HEK293 (cell line): ENCODE results near the gene FAM216B.

Experiments used
- CTCF ChIA-PET: fragments of 350-600 bp; formaldehyde crosslinking; extraction: SDS; loops from one replicate; lab custom pipeline; 2021; ENCODE audit warnings: antibody characterized with exemption; lab: Yijun Ruan, JAX
- POLR2A ChIA-PET: fragments of 300-600 bp; formaldehyde crosslinking; extraction: SDS; loops from one replicate; lab custom pipeline; 2020; ENCODE audit warnings: antibody characterized with exemption, inconsistent platforms; lab: Yijun Ruan, JAX
- H3K27ac ChIP-seq: fragments of 200-500 bp; sonication (Bioruptor generic); 2 replicates; pipeline ENCODE4 v1.5.1; 2014; ENCODE audit warnings: low read depth, low read length, control low read depth, inconsistent platforms; ENCODE audit errors: extremely low read depth
- H3K36me3 ChIP-seq, 2 experiments: fragments of 200-500 bp in 1 of 2; sonication (Bioruptor generic) in 1 of 2; 1 replicate in 1 of 2; 2 replicates in 1 of 2; pipeline ENCODE4 v1.5.1; 2014 to 2017; ENCODE audit warnings: inconsistent platforms in 2 of 2, low read length in 2 of 2; ENCODE audit not compliant: control insufficient read depth in 2 of 2, insufficient read depth in 1 of 2
- H3K4me1 ChIP-seq: fragments of 200-500 bp; sonication (Bioruptor generic); 2 replicates; pipeline ENCODE4 v1.5.1; 2014; ENCODE audit warnings: mild to moderate bottlenecking, low read length, inconsistent platforms; ENCODE audit not compliant: control insufficient read depth, insufficient read depth
- H3K4me3 ChIP-seq: 2 replicates; pipeline ENCODE4 v1.5.1; 2011; ENCODE audit warnings: low read depth, mild to moderate bottlenecking, control low read depth, low read length, moderate library complexity
- H3K9me3 ChIP-seq: fragments of 200-500 bp; sonication (Bioruptor generic); 2 replicates; pipeline ENCODE4 v1.5.1; 2014; ENCODE audit warnings: low read depth, low read length, inconsistent platforms; ENCODE audit not compliant: control insufficient read depth, insufficient read depth
- GLI2 ChIP-seq: fragments of 450-650 bp; formaldehyde crosslinking; IDR thresholded peaks from 2 replicates; pipeline ENCODE4; 2017; ENCODE audit warnings: missing biosample characterization, missing genetic modification characterization, low read depth, borderline replicate concordance
- HOXC10 ChIP-seq: sonication (generic); formaldehyde crosslinking; IDR thresholded peaks from 2 replicates; pipeline ENCODE4 v1.8.1; 2023; ENCODE audit warnings: mild to moderate bottlenecking, missing genetic modification reagents
- SP7 ChIP-seq: fragments of 450-650 bp; formaldehyde crosslinking; IDR thresholded peaks from 2 replicates; pipeline ENCODE4 v1.5.1; 2016; ENCODE audit warnings: missing biosample characterization, missing genetic modification characterization
- ZFHX2 ChIP-seq: fragments of 450-650 bp; formaldehyde crosslinking; conservative IDR thresholded peaks from 2 replicates; pipeline ENCODE4 v1.5.1; 2016; ENCODE audit warnings: missing biosample characterization, missing genetic modification characterization
- ZNF146 ChIP-seq: fragments of 450-650 bp; formaldehyde crosslinking; IDR thresholded peaks from 2 replicates; pipeline ENCODE4 v1.5.1; 2016; ENCODE audit warnings: missing biosample characterization, missing genetic modification characterization
- ZNF16 ChIP-seq: fragments of 450-650 bp; formaldehyde crosslinking; IDR thresholded peaks from 2 replicates; pipeline ENCODE4 v1.5.1; 2016; ENCODE audit warnings: low read depth, missing biosample characterization, missing genetic modification characterization
- ZNF19 ChIP-seq: fragments of 450-650 bp; formaldehyde crosslinking; IDR thresholded peaks from 2 replicates; pipeline ENCODE4; 2016; ENCODE audit warnings: missing biosample characterization, missing genetic modification characterization, low read depth
- ZNF292 ChIP-seq: fragments of 450-650 bp; formaldehyde crosslinking; IDR thresholded peaks from 2 replicates; pipeline ENCODE4 v1.5.1; 2016; ENCODE audit warnings: low read depth, missing biosample characterization, missing genetic modification characterization, borderline replicate concordance
- ZNF394 ChIP-seq: fragments of 450-650 bp; formaldehyde crosslinking; IDR thresholded peaks from 2 replicates; pipeline ENCODE4 v1.5.1; 2016; ENCODE audit warnings: missing biosample characterization, missing genetic modification characterization, mild to moderate bottlenecking, moderate library complexity, borderline replicate concordance
- ZNF404 ChIP-seq: fragments of 450-650 bp; formaldehyde crosslinking; IDR thresholded peaks from 2 replicates; pipeline ENCODE4 v1.5.1; 2017; ENCODE audit warnings: missing biosample characterization, missing genetic modification characterization
- ZNF433 ChIP-seq: fragments of 450-650 bp; formaldehyde crosslinking; IDR thresholded peaks from 2 replicates; pipeline ENCODE4 v1.5.1; 2016; ENCODE audit warnings: missing biosample characterization, missing genetic modification characterization, low read depth
- ZNF48 ChIP-seq: fragments of 450-650 bp; formaldehyde crosslinking; IDR thresholded peaks from 2 replicates; pipeline ENCODE4 v1.5.1; 2016; ENCODE audit warnings: missing biosample characterization, missing genetic modification characterization
- ZNF510 ChIP-seq: fragments of 450-650 bp; formaldehyde crosslinking; IDR thresholded peaks from 2 replicates; pipeline ENCODE4 v1.5.1; 2018; ENCODE audit warnings: mild to moderate bottlenecking, missing genetic modification characterization, missing biosample characterization; ENCODE audit not compliant: insufficient replicate concordance
- ZNF768 ChIP-seq: fragments of 450-650 bp; formaldehyde crosslinking; IDR thresholded peaks from 2 replicates; pipeline ENCODE4 v1.5.1; 2018; ENCODE audit warnings: missing biosample characterization, mild to moderate bottlenecking, missing genetic modification characterization
- TF ChIP-seq, protein P1 (sequence below): fragments of 450-650 bp; formaldehyde crosslinking; IDR thresholded peaks from 2 replicates; pipeline ENCODE4 v1.5.1; 2017; ENCODE audit warnings: missing biosample characterization, missing genetic modification characterization
- TF ChIP-seq, protein P2 (sequence below): fragments of 450-650 bp; IDR thresholded peaks from 2 replicates; pipeline ENCODE4 v1.5.1; 2018; ENCODE audit warnings: missing biosample characterization, missing genetic modification characterization
- TF ChIP-seq, protein P3 (sequence below): fragments of 450-650 bp; formaldehyde crosslinking; IDR thresholded peaks from 2 replicates; pipeline ENCODE4 v1.5.1; 2016; ENCODE audit warnings: missing biosample characterization, missing genetic modification characterization
- TF ChIP-seq, protein P4 (sequence below): fragments of 450-650 bp; formaldehyde crosslinking; IDR thresholded peaks from 2 replicates; pipeline ENCODE4 v1.5.1; 2016; ENCODE audit warnings: missing biosample characterization, missing genetic modification characterization
- TF ChIP-seq, protein P5 (sequence below): fragments of 450-650 bp; IDR thresholded peaks from 2 replicates; pipeline ENCODE4 v1.5.1; 2018; ENCODE audit warnings: missing biosample characterization, mild to moderate bottlenecking, missing genetic modification characterization

Gene FAM216B

DNA sequence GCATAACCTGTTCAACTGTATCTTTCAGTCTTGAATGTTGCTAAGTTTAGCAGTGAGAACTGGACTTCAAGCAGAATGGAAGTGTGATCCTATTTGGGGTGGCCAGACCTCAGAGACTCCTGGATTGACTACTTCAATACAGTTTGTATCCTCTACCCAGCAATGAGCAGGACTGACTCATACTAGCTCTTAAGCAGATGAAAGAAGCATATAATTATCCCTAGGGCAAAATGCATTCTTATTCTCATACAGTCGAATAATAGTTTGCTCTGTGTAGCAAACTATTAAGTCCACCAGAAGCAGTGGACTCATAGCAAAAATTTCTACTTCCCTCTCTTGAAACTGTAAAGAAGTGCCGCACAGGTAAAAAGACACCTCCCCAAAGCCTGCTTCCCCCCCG, 46.4 kb upstream of the FAM216B start:
- ChIA-PET POLR2A (no interaction called here), CTCF (interaction anchor here (0.6 kb wide), 1 partner anchor 134 kb away, joined by 4 read pairs; no protein-coding TSS in a partner anchor)
- no peaks in the 10 kb centered on the region for H3K36me3 ChIP-seq
- no peak overlapping the region for H3K27ac ChIP-seq
- no peaks in the 10 kb centered on the region for H3K4me1 ChIP-seq
- H3K4me3 ChIP-seq, result no peak overlapping the region
- H3K9me3 ChIP-seq, result no peaks in the 10 kb centered on the region
- TF ChIP-seq SP7 (tag by site-specific recombination) (0 out of 2 replicates have a peak, but pooled peaks have one; percentile 12), ZNF510 (no peak)

DNA sequence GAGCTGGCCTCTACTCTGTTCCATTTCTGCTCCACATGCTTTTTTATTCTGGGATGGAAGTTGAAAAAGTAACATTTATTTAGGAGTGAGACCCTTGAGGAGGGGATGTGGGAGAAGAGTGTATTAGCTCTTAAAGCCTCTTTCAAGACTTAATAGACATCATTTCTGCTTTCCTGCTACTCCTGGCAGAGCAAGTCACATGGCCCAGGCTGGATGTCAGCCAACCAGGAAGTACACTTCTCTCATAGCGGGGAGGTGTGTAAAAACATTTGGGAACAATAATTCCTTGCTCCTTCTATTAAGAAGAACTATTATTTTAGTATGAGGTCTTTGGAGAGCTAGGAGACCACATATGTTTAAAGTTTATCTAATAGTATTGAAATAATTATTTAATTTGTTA, 40.6 kb upstream of the FAM216B start:
- POLR2A ChIA-PET, result no interaction called here
- Histone ChIP-seq H3K4me3 (no peak overlapping the region), H3K36me3 (no peaks in the 10 kb centered on the region), H3K27ac (no peak overlapping the region), H3K9me3 (no peaks in the 10 kb centered on the region), H3K4me1 (no peaks in the 10 kb centered on the region)
- CTCF ChIA-PET, result interaction anchor here (0.6 kb wide), 1 partner anchor 241 kb away, joined by 3 read pairs; no protein-coding TSS in a partner anchor
- TF ChIP-seq ZFHX2 (tag by site-specific recombination) (no peak), ZNF292 (tag by site-specific recombination) (no peak), ZNF48 (no peak), ZNF16 (tag by site-specific recombination) (no peak), ZNF146 (tag by site-specific recombination) (no peak), ZNF19 (tag by site-specific recombination) (no peak), ZNF433 (tag by site-specific recombination) (no peak), ZNF768 (tag by site-specific recombination) (no peak), ZNF394 (tag by site-specific recombination) (no peak), HOXC10 (CRISPR knock-in tag) (no peak), ZNF404 (no peak), GLI2 (tag by site-specific recombination) (no peak)
- TF ChIP-seq, protein P1, sequence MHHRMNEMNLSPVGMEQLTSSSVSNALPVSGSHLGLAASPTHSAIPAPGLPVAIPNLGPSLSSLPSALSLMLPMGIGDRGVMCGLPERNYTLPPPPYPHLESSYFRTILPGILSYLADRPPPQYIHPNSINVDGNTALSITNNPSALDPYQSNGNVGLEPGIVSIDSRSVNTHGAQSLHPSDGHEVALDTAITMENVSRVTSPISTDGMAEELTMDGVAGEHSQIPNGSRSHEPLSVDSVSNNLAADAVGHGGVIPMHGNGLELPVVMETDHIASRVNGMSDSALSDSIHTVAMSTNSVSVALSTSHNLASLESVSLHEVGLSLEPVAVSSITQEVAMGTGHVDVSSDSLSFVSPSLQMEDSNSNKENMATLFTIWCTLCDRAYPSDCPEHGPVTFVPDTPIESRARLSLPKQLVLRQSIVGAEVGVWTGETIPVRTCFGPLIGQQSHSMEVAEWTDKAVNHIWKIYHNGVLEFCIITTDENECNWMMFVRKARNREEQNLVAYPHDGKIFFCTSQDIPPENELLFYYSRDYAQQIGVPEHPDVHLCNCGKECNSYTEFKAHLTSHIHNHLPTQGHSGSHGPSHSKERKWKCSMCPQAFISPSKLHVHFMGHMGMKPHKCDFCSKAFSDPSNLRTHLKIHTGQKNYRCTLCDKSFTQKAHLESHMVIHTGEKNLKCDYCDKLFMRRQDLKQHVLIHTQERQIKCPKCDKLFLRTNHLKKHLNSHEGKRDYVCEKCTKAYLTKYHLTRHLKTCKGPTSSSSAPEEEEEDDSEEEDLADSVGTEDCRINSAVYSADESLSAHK (tag by site-specific recombination), result no peak
- TF ChIP-seq, protein P2, sequence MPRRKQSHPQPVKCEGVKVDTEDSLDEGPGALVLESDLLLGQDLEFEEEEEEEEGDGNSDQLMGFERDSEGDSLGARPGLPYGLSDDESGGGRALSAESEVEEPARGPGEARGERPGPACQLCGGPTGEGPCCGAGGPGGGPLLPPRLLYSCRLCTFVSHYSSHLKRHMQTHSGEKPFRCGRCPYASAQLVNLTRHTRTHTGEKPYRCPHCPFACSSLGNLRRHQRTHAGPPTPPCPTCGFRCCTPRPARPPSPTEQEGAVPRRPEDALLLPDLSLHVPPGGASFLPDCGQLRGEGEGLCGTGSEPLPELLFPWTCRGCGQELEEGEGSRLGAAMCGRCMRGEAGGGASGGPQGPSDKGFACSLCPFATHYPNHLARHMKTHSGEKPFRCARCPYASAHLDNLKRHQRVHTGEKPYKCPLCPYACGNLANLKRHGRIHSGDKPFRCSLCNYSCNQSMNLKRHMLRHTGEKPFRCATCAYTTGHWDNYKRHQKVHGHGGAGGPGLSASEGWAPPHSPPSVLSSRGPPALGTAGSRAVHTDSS (tag by site-specific recombination), result no peak
- TF ChIP-seq, protein P3, sequence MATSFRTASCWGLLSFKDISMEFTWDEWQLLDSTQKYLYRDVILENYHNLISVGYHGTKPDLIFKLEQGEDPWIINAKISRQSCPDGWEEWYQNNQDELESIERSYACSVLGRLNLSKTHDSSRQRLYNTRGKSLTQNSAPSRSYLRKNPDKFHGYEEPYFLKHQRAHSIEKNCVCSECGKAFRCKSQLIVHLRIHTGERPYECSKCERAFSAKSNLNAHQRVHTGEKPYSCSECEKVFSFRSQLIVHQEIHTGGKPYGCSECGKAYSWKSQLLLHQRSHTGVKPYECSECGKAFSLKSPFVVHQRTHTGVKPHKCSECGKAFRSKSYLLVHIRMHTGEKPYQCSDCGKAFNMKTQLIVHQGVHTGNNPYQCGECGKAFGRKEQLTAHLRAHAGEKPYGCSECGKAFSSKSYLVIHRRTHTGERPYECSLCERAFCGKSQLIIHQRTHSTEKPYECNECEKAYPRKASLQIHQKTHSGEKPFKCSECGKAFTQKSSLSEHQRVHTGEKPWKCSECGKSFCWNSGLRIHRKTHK (tag by site-specific recombination), result no peak
- TF ChIP-seq, protein P4, sequence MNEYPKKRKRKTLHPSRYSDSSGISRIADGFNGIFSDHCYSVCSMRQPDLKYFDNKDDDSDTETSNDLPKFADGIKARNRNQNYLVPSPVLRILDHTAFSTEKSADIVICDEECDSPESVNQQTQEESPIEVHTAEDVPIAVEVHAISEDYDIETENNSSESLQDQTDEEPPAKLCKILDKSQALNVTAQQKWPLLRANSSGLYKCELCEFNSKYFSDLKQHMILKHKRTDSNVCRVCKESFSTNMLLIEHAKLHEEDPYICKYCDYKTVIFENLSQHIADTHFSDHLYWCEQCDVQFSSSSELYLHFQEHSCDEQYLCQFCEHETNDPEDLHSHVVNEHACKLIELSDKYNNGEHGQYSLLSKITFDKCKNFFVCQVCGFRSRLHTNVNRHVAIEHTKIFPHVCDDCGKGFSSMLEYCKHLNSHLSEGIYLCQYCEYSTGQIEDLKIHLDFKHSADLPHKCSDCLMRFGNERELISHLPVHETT (tag by site-specific recombination), result no peak
- TF ChIP-seq, protein P5, sequence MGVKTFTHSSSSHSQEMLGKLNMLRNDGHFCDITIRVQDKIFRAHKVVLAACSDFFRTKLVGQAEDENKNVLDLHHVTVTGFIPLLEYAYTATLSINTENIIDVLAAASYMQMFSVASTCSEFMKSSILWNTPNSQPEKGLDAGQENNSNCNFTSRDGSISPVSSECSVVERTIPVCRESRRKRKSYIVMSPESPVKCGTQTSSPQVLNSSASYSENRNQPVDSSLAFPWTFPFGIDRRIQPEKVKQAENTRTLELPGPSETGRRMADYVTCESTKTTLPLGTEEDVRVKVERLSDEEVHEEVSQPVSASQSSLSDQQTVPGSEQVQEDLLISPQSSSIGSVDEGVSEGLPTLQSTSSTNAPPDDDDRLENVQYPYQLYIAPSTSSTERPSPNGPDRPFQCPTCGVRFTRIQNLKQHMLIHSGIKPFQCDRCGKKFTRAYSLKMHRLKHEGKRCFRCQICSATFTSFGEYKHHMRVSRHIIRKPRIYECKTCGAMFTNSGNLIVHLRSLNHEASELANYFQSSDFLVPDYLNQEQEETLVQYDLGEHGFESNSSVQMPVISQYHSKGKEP (tag by site-specific recombination), result no peak
